Activated CD4-positive, alpha-beta T cell treated with anti-CD3 and anti-CD28 coated beads, Interleukin-2, amount 50 U/mL, for 16 hours (primary cell): ENCODE measurements around the gene TEC.

Source experiments
- DNase-seq: peaks from one replicate; pipeline ENCODE4 v3.0.0-alpha.2; 2020

Gene TEC

GRCh38 chr4:48116582-48116981 lies 153.1 kb downstream of the TEC start:
- no peak for DNase-seq

- DNase-seq = no peak
These were observed 155.2 kb downstream of the TEC start for GRCh38 chr4:48114412-48114811.

GRCh38 chr4:48112017-48112667 lies 157.5 kb downstream of the TEC start:
- no peak for DNase-seq

- no peak for DNase-seq
These were observed 159.1 kb downstream of the TEC start for GRCh38 chr4:48110452-48110978.

GRCh38 chr4:48109413-48110263 lies 160.0 kb downstream of the TEC start:
- peak; percentile 59 for DNase-seq

- DNase-seq = no peak
These were observed 161.1 kb downstream of the TEC start for GRCh38 chr4:48108309-48109073.

GRCh38 chr4:48105230-48105629 lies 164.4 kb downstream of the TEC start:
- DNase-seq = no peak

- DNase-seq = peak; percentile 54
These were observed 166.0 kb downstream of the TEC start for GRCh38 chr4:48103483-48104139.

GRCh38 chr4:48102303-48102702 lies 167.3 kb downstream of the TEC start:
- peak; percentile 12 for DNase-seq

GRCh38 chr4:48100256-48100655 lies 169.4 kb downstream of the TEC start:
- DNase-seq = no peak

- DNase-seq = no peak
These were observed 174.2 kb downstream of the TEC start for GRCh38 chr4:48095441-48095840.

- peak; percentile 37 for DNase-seq
These were observed 175.6 kb downstream of the TEC start for GRCh38 chr4:48093991-48094416.

- DNase-seq = no peak
These were observed 179.0 kb downstream of the TEC start for GRCh38 chr4:48090621-48091020.

- no peak for DNase-seq
These were observed 183.6 kb downstream of the TEC start for GRCh38 chr4:48085821-48086589.
